Colonic mucosa (tissue), 4 donors: ENCODE data around the gene CERS6. TPM values are rescaled to one million over a fixed set of nuclear protein-coding genes. Genes with fewer than 3 reads are reported as not detected.

Experiments
- DNase-seq: peaks from one replicate; pipeline ENCODE4 v3.0.0-alpha.2; 2020
- H3K27ac ChIP-seq: fragments of 200-600 bp; one replicate; pipeline ENCODE4 v1.8.0; 2021
- H3K27me3 ChIP-seq: fragments of 200-600 bp; one replicate; pipeline ENCODE4 v1.8.0; 2021
- H3K36me3 ChIP-seq: fragments of 200-600 bp; one replicate; pipeline ENCODE4 v1.8.0; 2021
- H3K4me1 ChIP-seq: fragments of 200-600 bp; one replicate; pipeline ENCODE4 v1.8.0; 2021; ENCODE audit warnings: mild to moderate bottlenecking
- H3K4me3 ChIP-seq: fragments of 200-600 bp; one replicate; pipeline ENCODE4 v1.8.0; 2021
- H3K9ac ChIP-seq, 2 donors: one replicate each; pipeline ENCODE4 v1.7.0; 2013; ENCODE audit warnings: control low read depth in 2 of 2, low read depth in 2 of 2, low read length in 2 of 2
- H3K9me3 ChIP-seq: fragments of 200-600 bp; one replicate; pipeline ENCODE4 v1.8.0; 2021
- CTCF ChIP-seq: fragments of 200-600 bp; IDR thresholded peaks from one replicate; pipeline ENCODE4 v1.8.0; 2022; ENCODE audit warnings: antibody characterized with exemption, mild to moderate bottlenecking
- intact Hi-C: fragments of 100-400 bp; cut with DNase I; formaldehyde crosslinking; loops from one replicate; pipeline ENCODE4 v1.14.1; 2022
- total RNA-seq, 2 donors: library from RNA; stranded (reverse); fragmentation: NEBNext Ultra II Directional in 1 of 2; extraction: Animal tissue kit (Norgen Biotek cat#: 25700) in 1 of 2; gene quantifications; one replicate each; pipeline ENCODE4 v1.2.1, GENCODE V29; 2021
- donor health status: healthy.
- donor health status: DM: no; HTN: no; CAD: no.
- donor health status: DM: no; HTN: no; CAD: no.

CERS6 gene
- total RNA-seq, 2 donors from 2014 or later = 56.7 to 75.9 TPM

- intact Hi-C loops = no loop called here
- TF ChIP-seq CTCF = no peak
- Histone ChIP-seq H3K36me3 (no peaks in the 10 kb centered on the region), H3K4me1 (no peaks in the 10 kb centered on the region), H3K27ac (no peak overlapping the region), H3K4me3 (no peak overlapping the region), H3K27me3 (no peaks in the 10 kb centered on the region), H3K9me3 (no peaks in the 10 kb centered on the region), H3K9ac (no peak overlapping the region)
- no peak for DNase-seq
Observed at GRCh38 chr2:168671932-168672331, 215.9 kb downstream of the CERS6 start.

GRCh38 chr2:168673265-168674189, 217.5 kb downstream of the CERS6 start:
- no peak for TF ChIP-seq CTCF
- Histone ChIP-seq H3K9ac (no peak overlapping the region), H3K36me3 (no peaks in the 10 kb centered on the region), H3K9me3 (no peaks in the 10 kb centered on the region), H3K27me3 (no peaks in the 10 kb centered on the region), H3K27ac (no peak overlapping the region), H3K4me3 (no peak overlapping the region), H3K4me1 (no peaks in the 10 kb centered on the region)
- intact Hi-C loops = no loop called here
- no peak for DNase-seq

- intact Hi-C loops = no loop called here
- H3K27ac ChIP-seq = no peak overlapping the region
- H3K9ac ChIP-seq = no peak overlapping the region
- TF ChIP-seq CTCF = no peak
- DNase-seq = peak; percentile 84
- no peaks in the 10 kb centered on the region for H3K9me3 ChIP-seq
- no peak overlapping the region for H3K4me3 ChIP-seq
- H3K36me3 ChIP-seq = no peaks in the 10 kb centered on the region
- H3K4me1 ChIP-seq = no peaks in the 10 kb centered on the region
- H3K27me3 ChIP-seq = no peaks in the 10 kb centered on the region
Observed at GRCh38 chr2:168678153-168678853, 222.2 kb downstream of the CERS6 start.

- Histone ChIP-seq H3K36me3 (no peaks in the 10 kb centered on the region), H3K9me3 (no peaks in the 10 kb centered on the region), H3K9ac (no peak overlapping the region), H3K27ac (no peak overlapping the region), H3K4me1 (no peaks in the 10 kb centered on the region), H3K4me3 (no peak overlapping the region), H3K27me3 (no peaks in the 10 kb centered on the region)
- no peak for DNase-seq
- intact Hi-C loops = no loop called here
- TF ChIP-seq CTCF = no peak
Observed at GRCh38 chr2:168679081-168679480, 223.0 kb downstream of the CERS6 start.

- Histone ChIP-seq H3K27ac (no peak overlapping the region), H3K4me1 (no peaks in the 10 kb centered on the region), H3K27me3 (no peaks in the 10 kb centered on the region), H3K36me3 (no peaks in the 10 kb centered on the region), H3K9me3 (no peaks in the 10 kb centered on the region), H3K9ac (no peak overlapping the region), H3K4me3 (no peak overlapping the region)
- DNase-seq = no peak
- intact Hi-C loops = no loop called here
- no peak for TF ChIP-seq CTCF
Observed at GRCh38 chr2:168679741-168680310, 223.8 kb downstream of the CERS6 start.
